Central memory CD8-positive, alpha-beta T cell (primary cell): ENCODE measurements around the gene APC2.

Experiments used
- ATAC-seq: fragments of 150-1000 bp; cut with Tn5 transposase; replicated peaks from 2 replicates; pipeline ENCODE4 v1.10.0; 2022; ENCODE audit warnings: mild to moderate bottlenecking, moderate FRiP score, moderate number of reproducible peaks; ENCODE audit not compliant: poor library complexity, severe bottlenecking; ENCODE audit errors: extremely low read depth
- DNase-seq, 2 donors: peaks; one replicate each; pipeline ENCODE4 v3.0.0; 2021; ENCODE audit warnings: low spot score in 2 of 2
- H3K27ac Mint-ChIP-seq: one replicate; pipeline ENCODE4 v1.8.0; 2022; ENCODE audit warnings: low read depth, mild to moderate bottlenecking, moderate library complexity, mixed read lengths
- H3K27me3 Mint-ChIP-seq: one replicate; pipeline ENCODE4 v1.8.0; 2022; ENCODE audit warnings: mixed read lengths
- H3K36me3 Mint-ChIP-seq: one replicate; pipeline ENCODE4 v1.8.0; 2022; ENCODE audit warnings: mild to moderate bottlenecking, moderate library complexity, mixed read lengths; ENCODE audit not compliant: insufficient read depth
- H3K4me1 Mint-ChIP-seq: one replicate; pipeline ENCODE4 v1.8.0; 2022; ENCODE audit warnings: mixed read lengths
- H3K4me3 Mint-ChIP-seq: one replicate; pipeline ENCODE4 v1.8.0; 2022; ENCODE audit warnings: mild to moderate bottlenecking, moderate library complexity, mixed read lengths
- H3K9me3 Mint-ChIP-seq: one replicate; pipeline ENCODE4 v1.8.0; 2022; ENCODE audit warnings: mixed read lengths

The APC2 gene

GRCh38 chr19:1501200-1501595 is 51.3 kb downstream of the APC2 start:
- Mint-ChIP-seq H3K4me3 (no peak overlapping the region), H3K36me3 (peaks cover 7% of the 10 kb centered on the region), H3K27me3 (peaks cover 10% of the 10 kb centered on the region), H3K27ac (no peak overlapping the region), H3K9me3 (peaks cover 2% of the 10 kb centered on the region), H3K4me1 (peaks cover 2% of the 10 kb centered on the region)
- no peak for DNase-seq
- no peak for ATAC-seq

- no peak for ATAC-seq
- Mint-ChIP-seq H3K4me3 (no peak overlapping the region), H3K9me3 (peaks cover 5% of the 10 kb centered on the region), H3K27ac (no peak overlapping the region), H3K36me3 (peaks cover 9% of the 10 kb centered on the region), H3K4me1 (peaks cover 8% of the 10 kb centered on the region), H3K27me3 (peaks cover 10% of the 10 kb centered on the region)
- no peak for DNase-seq
Measured at GRCh38 chr19:1502433-1503088, 52.6 kb downstream of the APC2 start.

GRCh38 chr19:1503089-1503924 is 53.4 kb downstream of the APC2 start:
- Mint-ChIP-seq H3K27ac (no peak overlapping the region), H3K27me3 (peaks cover 10% of the 10 kb centered on the region), H3K36me3 (peaks cover 11% of the 10 kb centered on the region), H3K9me3 (peaks cover 5% of the 10 kb centered on the region), H3K4me3 (no peak overlapping the region), H3K4me1 (peaks cover 14% of the 10 kb centered on the region)
- no peak for ATAC-seq
- peak; percentile 25 to 47 for DNase-seq

GRCh38 chr19:1503925-1504773 is 54.2 kb downstream of the APC2 start:
- Mint-ChIP-seq H3K4me1 (peaks cover 14% of the 10 kb centered on the region), H3K4me3 (no peak overlapping the region), H3K9me3 (peaks cover 5% of the 10 kb centered on the region), H3K27me3 (peaks cover 10% of the 10 kb centered on the region), H3K36me3 (peaks cover 11% of the 10 kb centered on the region), H3K27ac (no peak overlapping the region)
- DNase-seq, result no peak
- no peak for ATAC-seq

GRCh38 chr19:1505012-1505411 is 55.1 kb downstream of the APC2 start:
- Mint-ChIP-seq H3K4me1 (peaks cover 17% of the 10 kb centered on the region), H3K36me3 (peaks cover 8% of the 10 kb centered on the region), H3K27ac (no peak overlapping the region), H3K9me3 (peaks cover 5% of the 10 kb centered on the region), H3K27me3 (peaks cover 10% of the 10 kb centered on the region), H3K4me3 (no peak overlapping the region)
- no peak for DNase-seq
- no peak for ATAC-seq

- H3K27ac Mint-ChIP-seq, result no peak overlapping the region
- peaks cover 6% of the 10 kb centered on the region for H3K36me3 Mint-ChIP-seq
- peaks cover 19% of the 10 kb centered on the region for H3K4me1 Mint-ChIP-seq
- H3K4me3 Mint-ChIP-seq, result no peak overlapping the region
- DNase-seq (no peak), ATAC-seq (no peak)
- H3K9me3 Mint-ChIP-seq, result peaks cover 5% of the 10 kb centered on the region
- H3K27me3 Mint-ChIP-seq, result peaks cover 10% of the 10 kb centered on the region
Measured at GRCh38 chr19:1505991-1506881, 56.3 kb downstream of the APC2 start.

- DNase-seq (no peak), ATAC-seq (no peak)
- Mint-ChIP-seq H3K27me3 (peaks cover 10% of the 10 kb centered on the region), H3K4me3 (peak overlapping the region; percentile 77), H3K27ac (peak overlapping the region; percentile 80), H3K4me1 (peaks cover 19% of the 10 kb centered on the region), H3K9me3 (peaks cover 5% of the 10 kb centered on the region), H3K36me3 (peaks cover 6% of the 10 kb centered on the region)
Measured at GRCh38 chr19:1507192-1507660, 57.3 kb downstream of the APC2 start.

GRCh38 chr19:1507763-1508506 is 58.0 kb downstream of the APC2 start:
- peak overlapping the region; percentile 80 for H3K27ac Mint-ChIP-seq
- peak; percentile 97 for ATAC-seq
- H3K27me3 Mint-ChIP-seq, result peaks cover 3% of the 10 kb centered on the region
- peaks cover 19% of the 10 kb centered on the region for H3K4me1 Mint-ChIP-seq
- H3K9me3 Mint-ChIP-seq, result peaks cover 5% of the 10 kb centered on the region
- DNase-seq, result peak; percentile 83 to 92
- peaks cover 4% of the 10 kb centered on the region for H3K36me3 Mint-ChIP-seq
- peak overlapping the region; percentile 77 for H3K4me3 Mint-ChIP-seq

GRCh38 chr19:1508507-1508856 is 58.6 kb downstream of the APC2 start:
- Mint-ChIP-seq H3K4me1 (peaks cover 19% of the 10 kb centered on the region), H3K4me3 (peak overlapping the region; percentile 31), H3K27me3 (no peaks in the 10 kb centered on the region), H3K9me3 (peaks cover 5% of the 10 kb centered on the region), H3K27ac (no peak overlapping the region), H3K36me3 (peaks cover 4% of the 10 kb centered on the region)
- DNase-seq (no peak), ATAC-seq (no peak)

GRCh38 chr19:1509602-1510441 is 59.9 kb downstream of the APC2 start:
- Mint-ChIP-seq H3K4me1 (peaks cover 19% of the 10 kb centered on the region), H3K36me3 (peaks cover 5% of the 10 kb centered on the region), H3K27ac (no peak overlapping the region), H3K9me3 (peaks cover 5% of the 10 kb centered on the region), H3K4me3 (no peak overlapping the region), H3K27me3 (no peaks in the 10 kb centered on the region)
- ATAC-seq, result no peak
- no peak for DNase-seq

GRCh38 chr19:1510442-1510806 is 60.5 kb downstream of the APC2 start:
- H3K4me3 Mint-ChIP-seq, result no peak overlapping the region
- peaks cover 5% of the 10 kb centered on the region for H3K36me3 Mint-ChIP-seq
- no peaks in the 10 kb centered on the region for H3K27me3 Mint-ChIP-seq
- DNase-seq (no peak), ATAC-seq (no peak)
- H3K4me1 Mint-ChIP-seq, result peaks cover 19% of the 10 kb centered on the region
- H3K27ac Mint-ChIP-seq, result no peak overlapping the region
- peaks cover 5% of the 10 kb centered on the region for H3K9me3 Mint-ChIP-seq
